ENCODE results near the gene MEG3. TPM values are rescaled to one million over a fixed set of nuclear protein-coding genes. Genes with fewer than 3 reads are reported as not detected.

MEG3 gene
- total RNA-seq, 1 donor from 2014 or later, result 32.3 TPM

DNA sequence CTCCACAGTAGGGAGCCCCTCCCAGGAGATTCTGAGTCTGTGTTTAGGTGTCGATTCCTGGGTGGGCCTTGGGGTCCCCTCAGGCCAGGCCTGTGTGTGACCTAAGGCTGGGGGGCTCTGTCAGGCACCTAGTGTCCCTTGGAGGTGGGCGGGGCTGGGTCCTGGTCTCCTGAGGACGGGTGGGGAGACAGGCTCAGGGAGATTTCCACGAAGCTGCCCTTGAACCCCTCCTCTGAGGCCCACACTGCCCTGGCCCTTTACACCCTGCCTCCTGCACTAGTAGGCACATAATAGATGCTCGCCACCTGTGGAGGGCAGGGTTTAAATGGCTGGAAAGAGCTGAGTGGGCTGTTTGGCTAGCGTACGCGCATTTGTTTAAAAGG, 32.9 kb downstream of the MEG3 start:
- peaks cover 44% of the 10 kb centered on the region for H3K4me1 Mint-ChIP-seq (ENCODE audit: low read depth)
- H3K4me3 Mint-ChIP-seq (ENCODE audit: low read depth), result no peak overlapping the region
- H3K9me3 Mint-ChIP-seq (ENCODE audit: low read depth), result no peaks in the 10 kb centered on the region
- TF ChIP-seq, protein P1, sequence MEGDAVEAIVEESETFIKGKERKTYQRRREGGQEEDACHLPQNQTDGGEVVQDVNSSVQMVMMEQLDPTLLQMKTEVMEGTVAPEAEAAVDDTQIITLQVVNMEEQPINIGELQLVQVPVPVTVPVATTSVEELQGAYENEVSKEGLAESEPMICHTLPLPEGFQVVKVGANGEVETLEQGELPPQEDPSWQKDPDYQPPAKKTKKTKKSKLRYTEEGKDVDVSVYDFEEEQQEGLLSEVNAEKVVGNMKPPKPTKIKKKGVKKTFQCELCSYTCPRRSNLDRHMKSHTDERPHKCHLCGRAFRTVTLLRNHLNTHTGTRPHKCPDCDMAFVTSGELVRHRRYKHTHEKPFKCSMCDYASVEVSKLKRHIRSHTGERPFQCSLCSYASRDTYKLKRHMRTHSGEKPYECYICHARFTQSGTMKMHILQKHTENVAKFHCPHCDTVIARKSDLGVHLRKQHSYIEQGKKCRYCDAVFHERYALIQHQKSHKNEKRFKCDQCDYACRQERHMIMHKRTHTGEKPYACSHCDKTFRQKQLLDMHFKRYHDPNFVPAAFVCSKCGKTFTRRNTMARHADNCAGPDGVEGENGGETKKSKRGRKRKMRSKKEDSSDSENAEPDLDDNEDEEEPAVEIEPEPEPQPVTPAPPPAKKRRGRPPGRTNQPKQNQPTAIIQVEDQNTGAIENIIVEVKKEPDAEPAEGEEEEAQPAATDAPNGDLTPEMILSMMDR (IDR thresholded peaks at IDR 0.05; ENCODE audit: unreplicated experiment), result no peak
- no peaks in the 10 kb centered on the region for H3K27me3 Mint-ChIP-seq
- H3K27ac Mint-ChIP-seq, result peak overlapping the region; percentile 98
- no peak for DNase-seq (ENCODE audit: low spot score, unreplicated experiment)
- peaks cover 4% of the 10 kb centered on the region for H3K36me3 Mint-ChIP-seq (ENCODE audit: insufficient read depth)

DNA sequence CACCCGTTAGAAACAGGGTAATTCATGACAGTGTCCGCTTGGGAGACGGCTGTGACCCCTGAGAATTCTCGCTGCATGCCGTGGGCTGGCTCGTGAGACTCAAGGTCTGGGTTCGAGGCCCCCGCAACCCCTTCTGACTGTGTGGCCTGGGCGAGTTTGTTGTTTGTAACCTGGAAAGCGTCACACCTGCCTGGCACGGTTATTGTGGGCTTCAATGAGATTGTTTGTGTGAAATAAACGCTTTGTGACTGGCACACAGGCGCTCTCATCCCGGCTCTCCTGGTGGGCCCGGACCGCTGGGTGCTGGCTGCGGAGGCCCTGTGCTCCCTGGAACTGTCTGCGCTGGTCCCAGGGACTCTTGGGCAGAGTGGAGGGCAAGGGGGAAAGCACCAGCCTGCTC, 33.9 kb downstream of the MEG3 start:
- Mint-ChIP-seq H3K27me3 (no peaks in the 10 kb centered on the region), H3K9me3 (ENCODE audit: low read depth) (no peaks in the 10 kb centered on the region), H3K36me3 (ENCODE audit: insufficient read depth) (peaks cover 4% of the 10 kb centered on the region), H3K4me3 (ENCODE audit: low read depth) (no peak overlapping the region), H3K27ac (peak overlapping the region; percentile 84), H3K4me1 (ENCODE audit: low read depth) (peaks cover 43% of the 10 kb centered on the region)
- DNase-seq (ENCODE audit: low spot score, unreplicated experiment), result no peak
- TF ChIP-seq, protein P1 (IDR thresholded peaks at IDR 0.05; ENCODE audit: unreplicated experiment), result no peak

DNA sequence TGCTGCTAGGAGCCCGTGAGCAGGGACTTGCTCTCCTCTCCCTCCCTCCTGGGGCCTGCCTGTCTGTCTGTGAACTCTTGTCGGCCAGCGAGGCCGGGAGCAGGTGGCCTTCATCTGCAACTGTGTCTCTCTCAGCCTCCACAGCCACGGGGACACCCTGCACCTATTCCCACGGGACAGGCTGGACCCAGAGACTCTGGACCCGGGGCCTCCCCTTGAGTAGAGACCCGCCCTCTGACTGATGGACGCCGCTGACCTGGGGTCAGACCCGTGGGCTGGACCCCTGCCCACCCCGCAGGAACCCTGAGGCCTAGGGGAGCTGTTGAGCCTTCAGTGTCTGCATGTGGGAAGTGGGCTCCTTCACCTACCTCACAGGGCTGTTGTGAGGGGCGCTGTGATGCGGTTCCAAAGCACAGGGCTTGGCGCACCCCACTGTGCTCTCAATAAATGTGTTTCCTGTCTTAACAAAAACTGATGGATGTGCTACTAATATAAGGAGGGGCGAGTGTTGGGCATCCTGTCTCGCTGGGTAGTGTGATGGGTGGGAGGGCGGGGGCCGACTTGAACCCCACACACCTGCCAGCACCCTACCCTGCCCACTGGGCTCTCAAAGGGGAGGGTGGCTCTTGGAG, 34.8 kb downstream of the MEG3 start:
- Mint-ChIP-seq H3K36me3 (ENCODE audit: insufficient read depth) (peaks cover 4% of the 10 kb centered on the region), H3K9me3 (ENCODE audit: low read depth) (no peaks in the 10 kb centered on the region), H3K27ac (peak overlapping the region; percentile 84), H3K4me1 (ENCODE audit: low read depth) (peaks cover 39% of the 10 kb centered on the region), H3K27me3 (no peaks in the 10 kb centered on the region), H3K4me3 (ENCODE audit: low read depth) (no peak overlapping the region)
- TF ChIP-seq, protein P1 (IDR thresholded peaks at IDR 0.05; ENCODE audit: unreplicated experiment), result no peak
- no peak for DNase-seq (ENCODE audit: low spot score, unreplicated experiment)

DNA sequence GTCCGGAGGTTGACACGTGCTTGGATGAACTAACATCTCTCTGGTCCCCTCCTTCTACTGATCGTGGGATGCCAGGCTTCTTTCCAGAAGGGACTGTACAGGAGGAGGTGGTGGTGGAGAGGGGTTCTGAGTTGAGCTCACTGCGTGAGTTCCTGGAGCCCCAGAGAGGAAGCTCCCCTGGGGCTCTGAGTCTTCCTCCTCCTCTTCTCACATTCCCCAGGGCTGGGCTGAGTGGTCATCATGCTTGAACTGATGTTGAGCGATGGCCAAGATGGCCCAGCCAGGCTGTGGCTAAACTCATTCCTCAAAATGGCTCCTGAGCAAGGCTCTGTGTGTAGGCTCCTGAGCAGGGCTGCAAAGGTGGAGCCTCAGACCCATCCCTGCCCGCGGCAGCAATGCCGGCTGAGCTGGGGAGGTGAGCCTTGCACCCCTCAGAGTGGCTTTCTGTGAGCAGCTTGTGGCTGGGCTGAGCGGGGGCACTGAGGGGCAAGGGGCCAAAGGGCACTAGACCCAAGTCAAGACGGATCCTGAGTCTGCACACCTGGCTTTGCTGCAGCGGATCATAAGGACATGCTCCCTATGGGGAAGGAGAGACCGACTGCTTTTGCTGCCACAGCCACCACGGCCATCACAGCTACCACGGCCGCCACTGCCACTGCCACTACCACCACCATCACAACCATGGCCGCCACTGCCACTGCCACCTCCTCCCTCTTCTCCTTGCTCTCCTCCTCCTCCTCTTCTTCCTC, 35.4 kb downstream of the MEG3 start:
- no peak overlapping the region for H3K4me3 Mint-ChIP-seq (ENCODE audit: low read depth)
- TF ChIP-seq, protein P1 (IDR thresholded peaks at IDR 0.05; ENCODE audit: unreplicated experiment), result no peak

DNA sequence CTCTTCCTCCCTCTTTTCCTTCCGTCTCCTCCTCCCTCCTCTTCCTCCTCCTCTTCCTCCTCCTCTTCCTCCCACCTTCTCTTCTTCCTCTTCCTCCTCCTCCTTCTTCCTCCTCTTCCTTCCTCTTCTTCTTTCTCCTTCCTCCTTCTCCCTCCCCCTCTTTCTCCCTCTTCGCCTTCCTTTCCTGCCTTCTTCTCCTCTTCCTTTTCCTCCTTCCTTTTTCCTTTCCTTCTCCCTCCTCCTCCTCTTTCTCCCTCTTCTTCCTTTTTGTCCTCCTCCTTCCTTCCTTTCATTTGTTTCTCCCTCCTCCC, 36.0 kb downstream of the MEG3 start:
- Mint-ChIP-seq H3K4me3 (ENCODE audit: low read depth) (no peak overlapping the region), H3K9me3 (ENCODE audit: low read depth) (no peaks in the 10 kb centered on the region), H3K27ac (no peak overlapping the region), H3K27me3 (no peaks in the 10 kb centered on the region), H3K36me3 (ENCODE audit: insufficient read depth) (peaks cover 4% of the 10 kb centered on the region), H3K4me1 (ENCODE audit: low read depth) (peaks cover 27% of the 10 kb centered on the region)
- TF ChIP-seq, protein P1 (IDR thresholded peaks at IDR 0.05; ENCODE audit: unreplicated experiment), result no peak
- no peak for DNase-seq (ENCODE audit: low spot score, unreplicated experiment)

More for the DNA sequence above, 35.4 kb downstream of the MEG3 start:
- Mint-ChIP-seq H3K36me3 (ENCODE audit: insufficient read depth) (peaks cover 4% of the 10 kb centered on the region), H3K4me1 (ENCODE audit: low read depth) (peaks cover 32% of the 10 kb centered on the region), H3K27ac (no peak overlapping the region), H3K27me3 (no peaks in the 10 kb centered on the region), H3K9me3 (ENCODE audit: low read depth) (no peaks in the 10 kb centered on the region)
- no peak for DNase-seq (ENCODE audit: low spot score, unreplicated experiment)

All from progenitor cell of endocrine pancreas (in vitro differentiated cells).